ENCODE measurements around the gene RASSF4.

RASSF4 gene

DNA sequence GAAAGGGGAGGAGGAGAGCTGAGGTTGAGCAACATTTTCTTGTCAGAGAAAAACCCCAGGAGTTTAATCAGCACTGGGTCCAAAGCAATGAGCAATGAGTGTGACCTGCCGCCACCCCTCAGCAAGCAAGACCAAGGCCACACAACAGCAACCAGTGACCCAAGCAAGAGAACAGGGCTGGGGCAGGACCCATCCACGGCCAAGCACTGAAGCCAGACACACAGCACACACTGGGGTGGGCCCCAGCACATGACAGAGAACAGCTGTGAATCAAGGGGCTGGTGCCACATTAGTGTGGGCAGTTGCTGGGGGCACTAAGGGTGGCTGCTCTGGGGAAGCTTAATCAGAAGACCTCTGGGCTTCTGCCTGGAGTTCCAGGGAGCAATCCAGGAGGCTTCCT lies 32.2 kb upstream of the RASSF4 start:
- no peak for DNase-seq (ENCODE audit: low read depth)

DNA sequence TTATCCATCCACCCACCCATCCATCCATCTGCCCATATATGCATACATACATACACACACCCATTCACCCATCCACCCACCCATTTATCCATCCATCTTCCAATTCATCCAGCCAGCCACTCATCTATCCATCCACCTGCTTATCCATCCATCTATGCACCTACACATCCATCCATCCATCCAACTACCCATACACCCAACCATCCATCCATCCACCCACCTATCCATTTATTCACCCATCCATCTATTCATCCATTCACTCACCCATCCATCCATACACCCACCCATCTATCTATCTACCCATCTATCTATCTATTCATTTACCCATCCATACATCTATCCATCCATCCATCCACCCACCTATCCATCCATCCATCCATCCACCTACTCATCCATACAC lies 31.1 kb upstream of the RASSF4 start:
- DNase-seq (ENCODE audit: low read depth) = no peak

DNA sequence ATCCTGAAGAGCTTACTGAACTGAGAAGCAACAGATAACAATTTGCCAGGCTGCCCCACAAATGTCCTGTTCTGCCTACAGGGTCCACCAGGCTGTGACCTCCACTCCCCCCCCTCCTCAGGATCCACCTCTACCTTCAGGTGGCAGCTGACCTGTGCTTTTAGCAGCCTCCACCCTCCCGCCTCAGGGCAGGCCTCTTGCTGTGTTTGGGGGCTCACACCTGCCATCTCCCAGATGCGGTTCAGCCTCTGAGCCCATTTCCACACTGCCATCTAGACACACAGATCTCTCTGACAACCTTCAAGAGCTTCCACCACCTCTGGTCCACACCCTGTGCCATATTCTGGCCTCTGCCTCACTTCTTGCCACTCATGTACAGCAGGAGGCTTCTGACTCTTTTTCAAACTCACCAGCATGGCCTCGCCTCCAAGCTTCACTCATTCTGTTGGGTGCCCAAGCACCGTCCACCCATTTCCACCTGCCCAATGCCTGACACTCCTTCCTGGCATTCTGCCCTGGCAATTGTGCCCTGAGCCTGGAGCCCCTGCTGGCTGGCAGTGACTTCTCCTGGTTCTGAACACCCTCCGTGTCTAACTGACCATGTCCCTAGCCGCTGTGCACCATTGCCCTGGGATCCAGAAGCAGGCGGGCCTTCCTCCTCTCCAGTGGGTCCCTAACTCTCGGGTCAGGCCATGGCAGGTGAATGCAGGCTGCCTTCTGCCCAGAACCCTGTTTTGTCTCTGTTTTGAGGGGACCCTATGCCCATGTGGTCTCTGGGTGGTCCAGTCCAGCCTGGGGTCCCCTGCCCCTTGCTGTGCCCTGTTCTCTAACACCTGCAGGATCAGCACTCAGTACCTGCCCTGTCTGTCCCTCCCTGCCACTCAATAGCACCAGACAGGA lies 30.0 kb upstream of the RASSF4 start:
- DNase-seq (ENCODE audit: low read depth) = no peak

DNA sequence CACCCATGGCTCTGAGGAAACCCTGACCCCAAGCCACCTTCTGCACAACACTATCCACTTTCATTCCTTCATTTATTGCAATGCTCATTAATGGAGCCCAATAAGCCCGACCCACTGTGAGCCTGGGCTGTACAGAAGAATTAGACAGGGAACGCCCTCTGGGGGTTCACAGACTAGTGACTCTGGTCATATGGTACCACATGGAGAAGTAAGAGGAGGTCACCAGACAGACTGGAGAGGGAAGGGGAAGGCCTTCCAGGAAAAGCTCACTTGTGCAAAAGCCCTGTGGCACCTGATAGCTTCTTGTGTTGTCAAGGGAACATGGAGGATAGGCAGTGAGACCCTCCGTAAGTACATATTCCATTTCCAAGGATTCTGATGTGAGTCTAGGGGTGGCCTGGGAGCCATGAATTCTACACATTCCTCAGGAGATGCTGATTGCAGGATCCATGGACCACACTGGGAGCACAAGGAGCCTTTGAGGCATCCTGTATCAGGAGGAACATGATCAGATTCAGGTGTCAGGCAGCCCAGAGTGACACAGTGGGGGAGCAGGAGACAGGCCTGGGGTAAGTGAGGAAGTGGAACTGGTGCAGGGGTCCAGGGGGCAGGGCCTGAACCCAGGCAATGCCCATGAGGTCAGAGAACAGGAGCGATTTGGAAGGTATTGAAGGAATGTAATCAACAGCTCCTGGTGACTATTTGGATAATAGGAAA lies 28.5 kb upstream of the RASSF4 start:
- no peak for DNase-seq (ENCODE audit: low read depth)

DNA sequence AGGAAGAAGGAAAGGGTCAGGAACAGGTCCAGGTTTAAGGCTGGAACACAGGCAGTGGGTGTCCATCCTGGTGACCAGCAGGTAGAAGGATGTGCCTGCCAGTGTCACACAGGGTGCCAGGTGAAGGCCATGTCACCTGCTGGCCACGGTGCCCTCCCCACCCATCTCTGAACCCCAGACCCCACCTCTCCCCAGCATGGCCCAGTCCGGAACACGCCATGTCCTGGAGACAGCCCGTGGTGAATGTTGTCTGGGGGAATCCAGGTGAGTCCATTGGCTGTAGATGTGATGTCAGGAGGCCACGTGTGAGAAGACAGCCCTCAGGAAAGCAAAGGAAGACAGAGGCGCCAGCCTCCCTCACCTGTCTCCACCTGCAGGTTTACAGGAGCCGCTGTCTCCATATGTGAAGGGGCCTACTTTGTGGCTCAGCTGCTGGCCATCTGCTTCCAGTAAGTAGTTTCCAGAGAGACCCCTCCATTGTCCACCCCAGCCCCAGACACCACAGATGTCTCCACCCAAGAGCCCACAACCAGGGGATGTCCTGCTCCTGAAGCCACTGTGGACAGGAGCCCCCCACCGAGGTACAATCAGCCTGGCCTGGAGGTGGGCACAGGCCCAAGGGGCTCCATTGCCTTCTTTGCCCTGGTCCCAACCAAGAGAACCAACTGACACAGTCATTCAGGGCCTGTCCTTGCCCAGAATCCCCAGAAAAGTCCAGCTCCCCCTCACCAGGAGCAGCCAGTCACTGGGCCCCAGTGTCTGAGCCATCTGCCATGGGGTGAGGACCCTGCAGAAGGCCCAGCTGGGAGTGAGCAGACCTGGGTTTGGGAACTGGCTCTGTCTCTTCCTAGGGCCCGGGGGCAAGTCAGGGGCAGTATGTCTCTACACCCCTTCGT lies 27.7 kb upstream of the RASSF4 start:
- DNase-seq (ENCODE audit: low read depth) = no peak

DNA sequence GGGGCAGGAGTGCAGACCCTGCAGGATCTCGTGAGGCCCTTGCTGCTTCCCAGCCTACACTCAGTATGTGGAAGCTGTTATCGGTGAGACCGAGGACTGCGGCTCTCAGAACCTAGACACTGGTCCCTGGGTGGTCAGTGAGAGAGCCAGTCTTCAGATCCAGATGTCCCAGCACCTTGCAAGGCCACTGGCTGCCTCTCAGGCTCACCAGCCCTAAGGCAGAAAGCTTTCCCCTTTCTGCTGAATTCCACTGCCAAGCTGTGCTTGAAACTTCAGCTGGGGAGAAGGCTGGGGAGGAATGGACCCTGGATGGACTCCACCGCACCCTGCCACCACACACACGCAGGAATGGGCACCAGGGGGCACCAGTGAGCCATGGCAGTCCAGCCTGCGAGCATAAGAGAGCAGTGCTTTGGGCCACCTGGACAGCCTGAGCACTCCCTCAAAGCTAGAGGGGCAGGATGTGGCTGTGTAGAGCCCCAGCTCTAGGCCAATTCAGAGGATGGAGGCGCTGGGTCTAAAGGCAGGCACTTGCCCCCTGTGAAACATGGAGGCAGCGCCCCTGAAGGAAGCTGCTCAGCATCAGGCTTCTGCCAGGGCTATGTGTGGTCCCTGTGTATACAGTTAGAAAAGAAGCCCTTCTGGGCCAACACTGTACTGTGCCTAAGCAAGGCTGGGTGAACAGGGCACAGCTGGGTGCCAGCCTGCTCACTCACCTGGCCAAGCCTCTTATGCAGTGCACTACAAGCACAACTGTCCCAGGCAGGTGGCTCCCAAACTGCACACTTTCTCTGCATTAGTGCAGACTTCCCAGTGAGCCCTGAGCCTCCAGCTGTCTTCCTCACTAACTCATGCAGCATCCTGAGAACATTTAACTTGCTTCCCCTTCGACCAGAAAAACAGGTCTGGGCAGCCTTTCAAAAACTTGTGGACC lies 26.8 kb upstream of the RASSF4 start:
- DNase-seq (ENCODE audit: low read depth) = peak; percentile 23

DNA sequence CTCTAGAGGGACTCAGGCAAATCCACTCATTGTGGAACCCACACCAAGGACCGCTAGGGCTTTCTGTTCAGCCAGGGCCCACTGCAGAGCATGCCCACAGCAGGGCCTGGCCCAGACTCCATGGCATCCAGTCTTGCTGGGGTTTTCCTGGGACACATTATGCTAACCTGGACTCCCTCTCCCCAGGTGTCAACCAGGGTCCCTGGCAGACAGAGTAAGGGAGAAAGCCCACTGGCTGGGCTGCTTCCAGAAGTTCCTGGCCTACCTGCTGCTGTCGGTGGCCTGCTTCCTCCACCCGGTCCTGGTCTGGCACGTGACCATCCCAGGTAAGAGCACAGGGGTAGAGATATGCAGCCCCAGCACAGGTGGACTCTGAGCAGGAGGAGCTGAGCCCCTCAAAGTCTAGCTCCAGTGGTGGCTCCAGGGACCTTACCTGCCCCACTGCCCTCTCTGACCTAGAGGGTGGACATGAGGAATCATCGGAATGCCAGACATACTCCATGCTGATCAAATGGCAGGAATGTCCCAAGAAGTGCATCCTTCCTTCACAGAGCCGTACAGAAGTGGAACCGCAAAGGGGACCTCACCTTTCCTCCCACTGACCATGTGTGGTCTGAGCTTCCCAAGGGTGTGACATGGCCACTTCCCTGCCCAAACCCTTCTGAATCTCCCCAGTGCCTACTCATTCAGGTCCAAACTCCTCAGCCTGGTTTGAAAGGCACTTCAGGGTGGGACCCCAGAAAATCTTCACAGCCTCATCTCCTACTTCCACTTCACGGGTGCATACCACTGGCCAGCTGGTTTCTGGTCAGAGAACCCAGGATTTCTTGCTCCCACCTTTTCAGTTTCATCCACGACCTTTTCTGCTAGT lies 25.9 kb upstream of the RASSF4 start:
- DNase-seq (ENCODE audit: low read depth) = no peak

DNA sequence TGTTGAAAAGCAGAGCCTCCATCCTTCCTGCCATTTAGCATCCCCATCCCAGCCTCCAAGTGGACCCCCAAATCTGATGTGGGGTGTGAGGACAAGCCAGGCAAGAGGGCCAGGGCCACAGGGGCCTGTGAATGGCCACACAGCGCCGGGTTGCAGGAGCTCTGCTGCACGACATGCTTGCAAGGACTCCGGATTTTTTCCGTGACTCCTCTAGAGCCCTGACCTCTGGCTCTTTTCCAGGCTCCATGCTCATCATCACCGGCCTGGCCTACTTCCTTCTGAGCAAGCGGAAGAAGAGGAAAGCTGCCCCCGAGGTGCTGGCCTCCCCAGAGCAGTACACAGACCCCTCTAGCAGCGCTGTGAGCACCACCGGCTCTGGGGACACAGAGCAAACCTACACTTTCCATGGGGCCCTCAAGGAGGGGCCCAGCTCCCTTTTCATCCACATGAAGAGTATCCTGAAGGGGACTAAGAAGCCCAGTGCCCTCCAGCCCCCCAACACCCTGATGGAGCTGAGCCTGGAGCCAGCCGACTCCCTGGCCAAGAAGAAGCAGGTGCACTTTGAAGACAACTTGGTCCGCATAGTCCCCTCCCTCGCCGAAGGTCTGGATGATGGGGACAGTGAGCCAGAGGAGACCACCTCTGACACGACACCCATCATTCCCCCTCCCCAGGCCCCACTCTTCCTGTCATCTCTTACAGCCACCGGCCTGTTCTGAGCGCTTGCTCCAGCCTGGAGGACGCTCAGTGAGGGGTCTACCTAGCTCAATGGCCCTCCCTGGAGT lies 25.0 kb upstream of the RASSF4 start:
- DNase-seq (ENCODE audit: low read depth) = no peak

DNA sequence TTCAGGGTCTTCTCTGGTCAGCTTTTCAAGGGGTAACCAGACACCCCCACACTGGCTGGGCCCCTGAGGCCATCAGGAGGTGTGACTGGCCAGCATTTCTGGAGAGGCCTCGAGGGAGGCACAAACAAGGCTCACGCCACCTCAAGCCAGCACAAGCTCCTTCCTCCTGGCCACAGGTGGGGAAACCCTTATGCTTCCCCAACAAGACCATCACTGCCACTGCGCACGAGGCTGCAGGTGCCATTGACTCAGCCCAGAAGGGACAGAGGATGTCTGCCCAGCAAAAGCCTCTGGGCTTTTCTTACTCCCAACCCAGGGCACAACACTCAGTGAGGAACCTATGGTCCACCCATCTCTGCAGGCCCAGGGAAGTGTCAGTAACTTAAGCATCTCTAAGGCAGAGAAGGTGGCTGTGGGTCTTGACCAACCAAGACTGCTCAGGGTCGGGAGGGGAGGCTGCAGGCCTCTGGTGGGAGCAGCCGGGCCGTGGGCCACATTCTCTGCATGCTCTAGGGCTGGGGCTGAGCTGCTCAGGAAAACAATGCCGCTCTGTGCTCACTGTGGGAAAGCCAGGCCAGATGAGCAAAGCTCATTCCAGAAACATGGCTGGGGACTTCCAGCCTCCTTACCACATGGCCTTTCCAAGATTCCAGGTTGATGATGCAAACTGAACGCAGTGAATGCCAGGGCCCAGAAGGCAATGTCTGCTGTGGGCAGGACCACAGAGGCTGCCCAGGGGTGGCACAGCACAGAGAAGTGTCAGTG lies 24.2 kb upstream of the RASSF4 start:
- no peak for DNase-seq (ENCODE audit: low read depth)

DNA sequence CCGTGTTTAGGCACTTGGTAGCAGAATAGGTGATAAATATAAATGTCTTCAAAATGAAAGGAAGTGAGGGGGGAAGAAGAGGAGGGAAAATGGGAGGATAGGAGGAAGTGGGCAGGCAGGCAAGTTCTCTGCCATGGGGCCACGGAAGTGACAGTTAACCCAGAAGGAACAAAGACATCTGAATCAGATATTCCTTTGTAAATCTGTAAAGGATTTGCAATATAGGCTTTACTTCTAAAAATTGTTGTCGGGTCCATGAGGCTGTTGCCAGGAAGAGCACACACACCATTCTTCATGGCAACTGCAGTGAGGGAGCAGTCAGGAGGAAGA lies 23.7 kb upstream of the RASSF4 start:
- no peak for DNase-seq (ENCODE audit: low read depth)

DNA sequence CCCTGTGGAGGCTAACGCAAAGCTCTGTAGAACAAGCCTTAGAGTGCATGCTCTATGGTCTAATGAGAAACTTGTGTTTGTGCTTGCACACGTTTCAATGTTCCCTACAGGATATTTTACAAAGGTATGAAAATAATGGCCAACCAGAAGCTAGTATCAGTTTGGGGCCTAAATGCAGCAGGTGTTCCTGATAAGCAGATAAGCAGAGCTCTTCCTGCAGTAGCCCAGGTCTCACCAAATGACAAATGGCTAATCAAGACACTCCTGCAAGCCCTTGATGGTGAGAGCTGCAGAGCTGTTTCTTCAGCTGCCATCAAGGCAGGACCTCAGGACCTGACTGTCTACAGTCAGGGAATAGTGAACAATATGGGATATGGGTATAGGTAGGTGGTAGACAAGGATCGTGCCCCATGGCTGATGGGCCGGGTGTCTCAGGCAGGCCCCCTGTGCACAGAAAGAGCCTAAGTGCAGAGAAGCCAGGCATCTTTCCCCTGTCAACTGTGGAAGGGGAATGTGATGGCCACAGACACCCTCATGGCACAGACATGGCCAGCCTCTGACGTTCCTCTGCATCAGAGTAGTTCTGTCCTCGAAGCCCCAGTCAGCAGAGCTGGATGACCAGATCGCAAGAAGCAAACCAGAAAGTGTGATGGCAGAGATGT lies 23.2 kb upstream of the RASSF4 start:
- no peak for DNase-seq (ENCODE audit: low read depth)

DNA sequence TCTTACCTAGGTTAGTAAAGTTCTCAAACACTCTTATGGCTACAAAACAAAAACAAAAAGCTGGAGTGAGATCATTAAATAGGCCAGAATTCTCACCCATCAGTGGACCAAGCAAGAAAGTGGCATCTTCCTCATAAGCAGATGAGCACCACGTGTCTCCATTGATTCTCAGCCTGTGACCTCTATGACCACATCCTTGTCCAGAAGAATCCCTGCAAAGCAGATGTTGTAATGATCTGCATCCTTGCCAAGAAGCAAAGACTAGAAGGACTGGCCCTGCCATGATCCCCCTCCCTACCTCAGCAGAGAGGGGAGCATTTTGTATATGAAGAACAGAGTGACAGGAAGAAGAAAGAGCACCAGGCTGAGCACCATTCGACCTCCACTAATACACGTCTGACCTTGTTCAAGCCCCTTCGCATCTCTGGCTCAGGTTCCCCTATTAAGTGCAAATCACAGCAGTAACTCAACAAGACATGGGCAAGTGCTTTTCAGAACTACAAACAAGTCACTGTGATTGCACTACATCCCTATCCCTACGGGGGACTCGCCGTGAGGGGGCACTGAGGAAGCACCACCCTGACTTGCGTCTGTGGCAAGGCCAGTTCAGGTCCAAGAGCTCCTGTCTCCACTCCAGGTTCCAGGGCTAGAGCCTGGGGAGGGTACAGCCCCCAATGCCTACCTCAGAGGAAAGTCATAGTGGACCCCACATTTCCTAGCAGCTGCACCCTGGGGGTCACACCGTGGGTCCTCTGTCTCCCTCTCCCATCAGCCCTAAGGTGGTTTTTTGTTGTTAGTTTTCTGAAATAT lies 22.2 kb upstream of the RASSF4 start:
- no peak for DNase-seq (ENCODE audit: low read depth)

DNA sequence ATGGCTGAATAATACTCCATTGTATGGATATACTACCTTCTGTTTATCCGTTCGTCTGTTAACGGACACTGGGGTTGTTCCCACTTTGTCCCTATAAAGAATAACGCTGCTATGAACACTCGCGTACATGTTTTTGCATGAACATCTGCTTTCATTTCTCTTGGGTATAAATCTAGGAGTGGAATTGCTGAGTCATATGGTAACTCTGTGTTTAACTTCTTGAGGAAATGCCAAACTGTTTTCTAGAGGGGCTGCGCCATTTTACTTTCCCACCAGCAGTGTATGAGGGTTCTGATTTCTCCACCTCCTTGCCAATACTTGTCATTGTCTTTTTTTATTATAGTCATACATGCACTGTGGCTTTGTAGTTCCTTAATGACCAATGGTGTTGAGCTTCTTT lies 20.6 kb upstream of the RASSF4 start:
- no peak for DNase-seq (ENCODE audit: low read depth)

DNA sequence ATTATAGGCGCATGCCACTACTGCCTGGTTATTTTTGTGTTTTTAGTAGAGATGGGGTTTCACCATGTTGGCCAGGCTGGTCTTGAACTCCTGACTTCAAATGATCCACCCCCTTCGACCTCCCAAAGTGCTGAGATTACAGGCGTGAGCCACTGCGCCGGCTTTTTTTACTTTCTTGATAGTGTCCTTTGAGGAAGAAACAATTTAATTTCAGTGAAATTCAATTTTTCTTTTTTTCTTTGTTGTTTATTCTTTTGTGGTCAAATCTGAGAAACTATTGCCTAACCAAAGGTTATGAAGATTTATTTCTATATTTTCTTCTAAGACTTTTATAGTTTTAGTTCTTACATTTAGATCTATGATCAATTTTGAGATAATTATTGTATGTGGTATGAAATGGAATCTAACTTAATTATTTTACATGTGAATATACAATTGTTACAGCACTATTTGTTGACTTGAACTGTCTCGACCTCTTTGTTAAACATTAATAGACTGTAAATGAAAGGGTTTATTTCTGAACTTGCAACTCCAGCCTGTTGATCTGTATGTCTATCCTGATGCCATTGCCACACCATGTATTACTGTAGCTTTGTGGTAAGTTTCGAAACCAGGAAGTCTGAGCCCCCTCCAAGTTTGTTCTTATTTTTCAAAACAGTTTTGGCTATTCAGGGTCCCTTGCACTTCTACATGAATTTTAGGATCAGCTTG lies 19.8 kb upstream of the RASSF4 start:
- DNase-seq (ENCODE audit: low read depth) = no peak

DNA sequence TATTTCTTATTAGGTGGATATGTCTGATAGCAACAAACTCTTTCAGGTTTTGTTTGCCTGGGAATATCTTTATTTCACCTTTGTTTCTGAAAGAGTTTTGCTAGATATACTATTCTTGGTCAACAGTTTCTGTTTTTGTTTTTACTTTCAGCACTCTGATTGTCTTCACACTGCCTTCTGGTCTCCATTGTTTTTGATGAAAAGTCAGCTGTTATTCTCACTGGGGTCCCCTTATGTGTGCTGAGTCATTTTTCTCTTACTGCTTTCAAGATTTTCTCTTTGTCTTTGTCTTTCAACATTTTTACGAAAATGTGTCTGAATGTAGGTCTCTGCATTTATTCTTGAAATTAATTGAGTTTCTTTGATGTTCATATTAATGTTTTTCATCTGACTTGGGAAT lies 15.2 kb upstream of the RASSF4 start:
- DNase-seq (ENCODE audit: low read depth) = no peak

DNA sequence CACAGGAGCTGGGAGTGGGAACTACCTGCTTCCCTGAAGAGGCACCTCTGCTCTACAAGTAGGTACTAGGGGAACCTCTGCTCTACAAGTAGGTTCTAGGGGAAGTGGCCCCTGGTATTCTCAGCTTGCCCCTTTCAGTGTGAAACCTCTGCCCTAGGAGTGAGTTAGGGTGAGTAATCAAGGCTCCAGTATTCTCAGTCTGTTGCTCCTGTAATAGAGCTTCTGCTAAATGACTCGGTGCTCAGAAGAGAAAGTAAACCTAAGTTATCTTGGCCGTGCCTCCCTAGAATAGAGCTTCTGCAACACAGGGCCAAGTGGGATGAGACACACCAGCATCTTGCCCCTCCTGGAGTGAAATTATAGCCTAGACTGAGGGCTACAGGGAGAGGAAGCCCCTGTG lies 13.4 kb upstream of the RASSF4 start:
- no peak for DNase-seq (ENCODE audit: low read depth)

All from HS-27A (cell line).